Fibroblast of the aortic adventitia (primary cell): ENCODE results near the gene PRKCA. TPM values are rescaled to one million over a fixed set of nuclear protein-coding genes. Genes with fewer than 3 reads are reported as not detected.
A peak's percentile ranks its signal among the peaks of the same experiment; 100 is the strongest.

Source experiments
- DNase-seq: peaks from one replicate; pipeline ENCODE4 v3.0.0-alpha.2; 2010; ENCODE audit warnings: low read depth
- H3K4me3 ChIP-seq: 2 replicates; pipeline ENCODE4 v1.5.1; 2011; ENCODE audit warnings: low read depth, mild to moderate bottlenecking, control low read depth, low read length, moderate library complexity
- total RNA-seq: library from RNA; depleted of rRNA; stranded (reverse); fragments of >200 nt; gene quantifications from 2 replicates; pipeline ENCODE4 v1.2.3, GENCODE V29; 2012; ENCODE audit warnings: low replicate concordance
- TF ChIP-seq, protein P1 (sequence below): IDR thresholded peaks from 2 replicates; pipeline ENCODE4 v1.5.1; 2011; ENCODE audit warnings: mild to moderate bottlenecking, low read length, control low read depth, inconsistent platforms; ENCODE audit not compliant: insufficient read depth

The PRKCA gene
- total RNA-seq, 1 donor, result 43.7 TPM

GRCh38 chr17:66842959-66843358 lies 540.5 kb downstream of the PRKCA start:
- DNase-seq, result no peak
- H3K4me3 ChIP-seq, result no peak overlapping the region
- TF ChIP-seq, protein P1, sequence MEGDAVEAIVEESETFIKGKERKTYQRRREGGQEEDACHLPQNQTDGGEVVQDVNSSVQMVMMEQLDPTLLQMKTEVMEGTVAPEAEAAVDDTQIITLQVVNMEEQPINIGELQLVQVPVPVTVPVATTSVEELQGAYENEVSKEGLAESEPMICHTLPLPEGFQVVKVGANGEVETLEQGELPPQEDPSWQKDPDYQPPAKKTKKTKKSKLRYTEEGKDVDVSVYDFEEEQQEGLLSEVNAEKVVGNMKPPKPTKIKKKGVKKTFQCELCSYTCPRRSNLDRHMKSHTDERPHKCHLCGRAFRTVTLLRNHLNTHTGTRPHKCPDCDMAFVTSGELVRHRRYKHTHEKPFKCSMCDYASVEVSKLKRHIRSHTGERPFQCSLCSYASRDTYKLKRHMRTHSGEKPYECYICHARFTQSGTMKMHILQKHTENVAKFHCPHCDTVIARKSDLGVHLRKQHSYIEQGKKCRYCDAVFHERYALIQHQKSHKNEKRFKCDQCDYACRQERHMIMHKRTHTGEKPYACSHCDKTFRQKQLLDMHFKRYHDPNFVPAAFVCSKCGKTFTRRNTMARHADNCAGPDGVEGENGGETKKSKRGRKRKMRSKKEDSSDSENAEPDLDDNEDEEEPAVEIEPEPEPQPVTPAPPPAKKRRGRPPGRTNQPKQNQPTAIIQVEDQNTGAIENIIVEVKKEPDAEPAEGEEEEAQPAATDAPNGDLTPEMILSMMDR, result no peak

DNA sequence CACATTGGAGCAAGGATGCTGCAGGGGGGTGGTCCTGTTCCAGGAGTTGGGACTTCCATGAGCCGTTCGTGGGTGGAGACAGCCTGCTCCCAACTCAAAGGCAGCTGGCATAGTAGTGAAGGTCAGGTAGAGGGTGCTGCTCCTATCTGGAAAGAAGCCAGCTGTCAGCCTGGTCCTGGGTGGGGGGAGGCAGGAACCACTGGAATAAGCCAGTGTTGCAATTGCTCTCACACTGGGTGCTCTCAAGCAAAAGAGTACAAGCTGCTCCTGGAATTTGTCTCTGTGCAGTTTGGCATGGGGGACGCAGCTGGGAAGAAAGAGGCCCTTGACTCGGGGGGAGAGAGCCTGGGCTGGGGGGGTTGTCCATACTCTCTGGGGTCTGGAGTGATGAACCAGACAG lies 541.2 kb downstream of the PRKCA start:
- TF ChIP-seq, protein P1, result no peak
- H3K4me3 ChIP-seq, result no peak overlapping the region
- no peak for DNase-seq

GRCh38 chr17:66847704-66848103 lies 545.3 kb downstream of the PRKCA start:
- no peak for DNase-seq
- TF ChIP-seq, protein P1, result no peak
- no peak overlapping the region for H3K4me3 ChIP-seq

GRCh38 chr17:66848496-66848895 lies 546.1 kb downstream of the PRKCA start:
- no peak for DNase-seq
- TF ChIP-seq, protein P1, result no peak
- H3K4me3 ChIP-seq, result no peak overlapping the region

DNA sequence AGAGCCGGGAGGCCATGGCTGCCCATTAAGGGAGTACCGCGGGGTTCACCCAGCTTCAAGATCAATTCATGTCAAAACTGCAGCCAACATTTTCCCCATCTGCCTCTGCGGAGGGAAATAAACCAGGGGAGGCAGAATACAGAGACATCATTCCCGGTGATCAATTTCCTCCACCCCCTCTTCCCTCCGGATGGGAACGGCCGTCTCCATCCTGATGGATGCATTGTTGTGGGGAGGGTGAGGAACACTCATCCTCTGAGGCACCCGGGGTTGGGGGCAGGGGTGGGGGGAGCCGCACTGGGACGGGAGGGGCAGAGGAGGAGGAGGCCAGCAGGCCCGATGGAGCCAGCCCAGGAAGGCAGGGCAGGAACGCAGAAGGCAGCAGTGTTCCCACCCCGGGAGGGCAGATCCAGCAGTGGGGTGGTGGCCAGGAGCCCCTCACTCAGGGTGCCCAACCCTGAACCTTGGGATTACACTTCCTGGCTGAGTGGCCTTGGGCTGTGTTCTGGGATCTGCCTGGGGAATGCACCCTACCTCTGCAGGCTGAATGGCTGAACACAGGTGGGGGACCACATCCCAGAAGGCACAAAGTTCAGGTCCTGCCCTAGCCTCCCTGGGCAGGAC lies 546.7 kb downstream of the PRKCA start:
- no peak overlapping the region for H3K4me3 ChIP-seq
- TF ChIP-seq, protein P1, result no peak
- no peak for DNase-seq

GRCh38 chr17:66849851-66850580 lies 547.6 kb downstream of the PRKCA start:
- DNase-seq, result no peak
- TF ChIP-seq, protein P1, result no peak
- H3K4me3 ChIP-seq, result no peak overlapping the region

DNA sequence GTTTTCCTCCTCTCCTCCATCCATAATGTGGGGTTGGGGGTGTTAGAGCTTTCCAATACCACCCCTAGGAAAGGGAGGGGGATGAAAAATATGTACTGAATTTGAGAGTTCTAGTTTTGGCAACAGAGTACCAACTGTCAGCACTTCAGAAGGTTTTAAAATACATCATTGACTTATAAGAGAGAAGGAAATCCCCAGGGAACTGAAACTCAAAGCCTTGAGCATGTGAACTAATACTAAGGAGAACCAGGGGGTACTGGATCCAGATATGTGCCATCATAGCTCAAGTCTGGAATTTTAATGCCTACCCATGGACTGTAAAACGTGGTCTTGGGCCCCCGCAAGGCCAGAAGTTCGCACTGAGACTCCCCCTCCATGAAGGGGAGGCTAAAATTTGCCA lies 548.3 kb downstream of the PRKCA start:
- TF ChIP-seq, protein P1, result no peak
- no peak overlapping the region for H3K4me3 ChIP-seq
- peak; percentile 1 for DNase-seq
